Mononuclear cell (primary cell): Measurements from ENCODE around the gene CXCR5. TPM values are rescaled to one million over a fixed set of nuclear protein-coding genes. Genes with fewer than 3 reads are reported as not detected.
"Not testable (repeated sequence)": the region's sequence is repeated elsewhere in the genome, so short reads cannot be mapped to it uniquely, and the experiment has no call there.

Experiments used
- H3K27me3 ChIP-seq: 2 replicates; pipeline ENCODE4 v1.6.0; 2011; ENCODE audit warnings: low read length, control low read depth; ENCODE audit not compliant: insufficient read depth
- H3K4me1 ChIP-seq: 2 replicates; pipeline ENCODE4 v1.5.1; 2011; ENCODE audit warnings: mild to moderate bottlenecking, low read length, control low read depth; ENCODE audit not compliant: insufficient read depth
- H3K4me3 ChIP-seq: 2 replicates; pipeline ENCODE4 v1.5.1; 2011; ENCODE audit warnings: mild to moderate bottlenecking, low read length, moderate library complexity
- H3K9me3 ChIP-seq: 2 replicates; pipeline ENCODE4 v1.5.1; 2011; ENCODE audit warnings: low read depth, mild to moderate bottlenecking, control low read depth, low read length
- total RNA-seq: library from RNA; depleted of rRNA; stranded (reverse); fragments of >200 nt; gene quantifications from one replicate; pipeline ENCODE4 v1.2.3, GENCODE V29; 2012

CXCR5 gene
- total RNA-seq = 11.1 TPM

DNA sequence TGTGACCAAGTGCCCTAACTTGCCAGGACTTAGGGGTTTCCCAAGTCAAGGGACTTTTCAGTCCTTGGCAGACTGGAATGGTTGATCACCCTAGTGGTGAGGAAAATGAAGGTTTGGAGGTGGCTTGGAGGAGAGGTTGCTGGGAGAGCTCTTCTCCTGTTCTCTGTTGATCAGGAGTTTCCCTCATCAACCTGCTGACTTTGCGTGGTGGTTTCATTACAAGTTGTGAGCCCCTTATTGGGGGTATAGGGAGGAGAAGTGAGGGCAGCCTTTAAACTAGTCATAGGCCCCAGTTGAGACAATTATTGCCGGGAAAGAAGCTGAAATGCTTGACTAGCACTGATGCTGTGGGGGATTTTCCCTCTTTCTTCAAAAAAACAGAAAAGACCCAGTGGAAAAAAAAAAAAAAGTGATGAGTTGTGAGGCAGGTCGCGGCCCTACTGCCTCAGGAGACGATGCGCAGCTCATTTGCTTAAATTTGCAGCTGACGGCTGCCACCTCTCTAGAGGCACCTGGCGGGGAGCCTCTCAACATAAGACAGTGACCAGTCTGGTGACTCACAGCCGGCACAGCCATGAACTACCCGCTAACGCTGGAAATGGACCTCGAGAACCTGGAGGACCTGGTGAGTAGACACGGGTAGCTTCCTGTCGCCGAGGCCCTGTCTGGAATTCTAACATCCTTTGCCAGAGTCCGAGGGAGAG, at the start of gene CXCR5:
TSS of gene CXCR5 (plus strand) at position 525 of the 704 bp plus-strand sequence. CDS start at position 575, 50 bp downstream.
- no peaks in the 10 kb centered on the region for H3K9me3 ChIP-seq
- H3K4me3 ChIP-seq = peak within 1 kb of the TSS; percentile 56
- no peaks in the 10 kb centered on the region for H3K27me3 ChIP-seq
- peaks cover 52% of the 10 kb centered on the region for H3K4me1 ChIP-seq

- Histone ChIP-seq H3K9me3 (no peaks in the 10 kb centered on the region), H3K27me3 (no peaks in the 10 kb centered on the region), H3K4me1 (peaks cover 15% of the 10 kb centered on the region), H3K4me3 (no peak overlapping the region)
Observed at GRCh38 chr11:118834427-118835028, 49.2 kb upstream of the CXCR5 start.

GRCh38 chr11:118837868-118838267, 45.8 kb upstream of the CXCR5 start:
- no peak overlapping the region for H3K4me3 ChIP-seq
- no peaks in the 10 kb centered on the region for H3K9me3 ChIP-seq
- H3K27me3 ChIP-seq = no peaks in the 10 kb centered on the region
- H3K4me1 ChIP-seq = peaks cover 19% of the 10 kb centered on the region

GRCh38 chr11:118838905-118839553, 44.7 kb upstream of the CXCR5 start:
- Histone ChIP-seq H3K9me3 (no peaks in the 10 kb centered on the region), H3K4me3 (no peak overlapping the region), H3K27me3 (no peaks in the 10 kb centered on the region), H3K4me1 (peaks cover 16% of the 10 kb centered on the region)

DNA sequence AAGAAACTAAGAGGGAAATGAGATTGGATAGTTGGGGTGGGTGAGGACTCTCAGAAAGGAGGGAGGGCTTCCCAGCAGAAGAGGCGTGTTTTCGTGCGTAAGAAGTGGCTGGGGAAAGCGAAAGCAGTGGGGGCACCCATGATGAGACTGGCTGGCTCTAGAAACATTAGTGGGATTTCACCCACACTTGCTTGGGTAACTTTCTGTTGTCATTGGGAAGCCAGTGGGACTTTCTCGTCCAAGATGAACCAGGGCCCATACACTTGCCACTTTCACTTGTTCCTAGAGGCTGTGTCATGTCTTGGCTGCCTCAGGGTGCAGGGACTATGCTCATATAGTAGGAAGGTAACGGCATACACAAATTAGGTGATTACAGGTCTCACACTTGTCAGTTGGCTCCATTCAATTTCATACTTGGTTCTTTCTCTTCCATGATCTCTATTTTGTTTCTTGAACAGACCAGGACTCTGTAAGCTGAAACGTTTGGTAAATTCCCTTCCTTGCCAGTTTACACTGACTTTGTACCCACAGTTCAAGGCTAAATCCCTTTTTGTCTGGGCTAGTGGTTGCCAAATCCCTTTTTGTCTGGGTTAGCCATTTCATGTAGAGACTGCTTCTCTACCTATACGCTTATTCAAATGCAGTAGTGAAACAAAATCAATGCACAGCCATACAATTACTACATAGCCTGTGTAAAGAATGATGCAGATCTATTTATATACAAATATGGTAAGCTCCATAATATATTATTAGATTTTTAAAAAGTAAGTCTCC, 42.0 kb upstream of the CXCR5 start:
- no peaks in the 10 kb centered on the region for H3K9me3 ChIP-seq
- no peaks in the 10 kb centered on the region for H3K27me3 ChIP-seq
- H3K4me1 ChIP-seq = peaks cover 12% of the 10 kb centered on the region
- no peak overlapping the region for H3K4me3 ChIP-seq

DNA sequence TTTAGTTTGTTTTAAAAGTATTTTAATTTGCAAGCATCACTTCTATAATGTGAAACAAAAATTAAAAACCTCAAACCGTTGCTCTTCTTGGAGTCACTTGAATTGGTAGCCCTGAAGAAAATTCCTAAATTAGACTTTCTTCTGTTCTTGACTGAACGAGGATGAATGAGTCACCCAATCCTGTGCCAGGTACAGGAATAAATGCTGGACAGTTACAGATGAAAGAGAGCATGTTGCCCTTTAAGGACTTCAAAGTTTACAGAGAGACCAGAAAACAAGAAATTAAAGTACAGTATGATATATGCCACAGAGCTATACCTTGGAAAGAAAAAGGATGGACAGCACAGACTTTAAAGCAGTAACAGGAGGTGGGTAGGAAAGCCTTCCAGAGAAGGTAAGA, 41.3 kb upstream of the CXCR5 start:
- peaks cover 12% of the 10 kb centered on the region for H3K4me1 ChIP-seq
- H3K27me3 ChIP-seq = no peaks in the 10 kb centered on the region
- H3K4me3 ChIP-seq = no peak overlapping the region
- no peaks in the 10 kb centered on the region for H3K9me3 ChIP-seq

- H3K27me3 ChIP-seq, H3K4me3 ChIP-seq, H3K9me3 ChIP-seq: not testable (repeated sequence)
- peaks cover 12% of the 10 kb centered on the region for H3K4me1 ChIP-seq
Observed at GRCh38 chr11:118842843-118843242, 40.8 kb upstream of the CXCR5 start.

DNA sequence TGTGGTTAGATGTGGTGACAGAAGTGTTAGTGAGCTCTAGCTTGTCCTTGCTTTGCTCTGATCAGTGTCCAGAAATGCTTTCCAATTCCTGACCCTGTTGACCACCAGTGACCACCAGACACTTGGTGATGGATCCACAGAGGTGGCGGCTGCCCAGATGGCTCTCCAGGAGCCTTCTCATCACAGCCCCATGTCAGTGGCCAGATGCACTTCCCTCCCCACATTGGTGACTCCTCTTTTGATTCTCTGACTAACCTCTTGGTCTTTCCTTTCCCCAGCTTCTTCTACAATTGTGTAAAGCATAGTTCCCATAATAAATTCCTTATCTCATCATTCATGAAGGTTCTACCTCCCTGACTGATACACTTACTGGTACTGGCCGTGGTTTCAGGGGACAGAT, 40.1 kb upstream of the CXCR5 start:
- peaks cover 12% of the 10 kb centered on the region for H3K4me1 ChIP-seq
- H3K27me3 ChIP-seq = no peaks in the 10 kb centered on the region
- no peaks in the 10 kb centered on the region for H3K9me3 ChIP-seq
- no peak overlapping the region for H3K4me3 ChIP-seq

- no peaks in the 10 kb centered on the region for H3K27me3 ChIP-seq
- no peak overlapping the region for H3K4me3 ChIP-seq
- peaks cover 4% of the 10 kb centered on the region for H3K4me1 ChIP-seq
- H3K9me3 ChIP-seq = no peaks in the 10 kb centered on the region
Observed at GRCh38 chr11:118845369-118845768, 38.3 kb upstream of the CXCR5 start.

- Histone ChIP-seq H3K4me1 (peaks cover under 1% of the 10 kb centered on the region), H3K4me3 (no peak overlapping the region), H3K9me3 (no peaks in the 10 kb centered on the region), H3K27me3 (no peaks in the 10 kb centered on the region)
Observed at GRCh38 chr11:118846181-118846935, 37.3 kb upstream of the CXCR5 start.

DNA sequence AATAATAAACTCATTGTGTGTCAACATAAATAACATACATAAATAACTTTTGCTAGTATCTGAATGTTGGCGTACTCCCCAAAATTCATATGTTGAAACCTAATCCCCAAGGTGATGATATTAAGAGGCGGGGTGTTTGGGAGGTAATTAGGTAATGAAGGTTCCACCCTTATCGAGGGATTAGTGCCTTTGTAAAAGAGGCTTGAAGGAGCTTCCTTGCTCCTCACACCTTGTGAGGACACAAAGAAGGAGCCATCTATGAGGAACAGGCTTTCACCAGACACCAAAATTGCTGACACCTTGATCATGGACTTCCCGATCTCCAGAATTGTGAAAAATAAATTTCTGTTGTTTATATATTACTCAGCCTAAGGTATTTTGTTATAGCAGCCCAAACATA, 33.9 kb upstream of the CXCR5 start:
- Histone ChIP-seq H3K27me3 (no peaks in the 10 kb centered on the region), H3K4me1 (peaks cover 7% of the 10 kb centered on the region), H3K4me3 (no peak overlapping the region), H3K9me3 (no peaks in the 10 kb centered on the region)

GRCh38 chr11:118851970-118852369, 31.7 kb upstream of the CXCR5 start:
- H3K9me3 ChIP-seq = no peaks in the 10 kb centered on the region
- no peaks in the 10 kb centered on the region for H3K27me3 ChIP-seq
- H3K4me3 ChIP-seq = no peak overlapping the region

GRCh38 chr11:118853678-118854077, 30.0 kb upstream of the CXCR5 start:
- H3K9me3 ChIP-seq = no peaks in the 10 kb centered on the region
- no peak overlapping the region for H3K4me3 ChIP-seq
- peaks cover 7% of the 10 kb centered on the region for H3K4me1 ChIP-seq
- H3K27me3 ChIP-seq = no peaks in the 10 kb centered on the region

More at GRCh38 chr11:118851970-118852369, 31.7 kb upstream of the CXCR5 start:
- H3K4me1 ChIP-seq = peaks cover 7% of the 10 kb centered on the region

DNA sequence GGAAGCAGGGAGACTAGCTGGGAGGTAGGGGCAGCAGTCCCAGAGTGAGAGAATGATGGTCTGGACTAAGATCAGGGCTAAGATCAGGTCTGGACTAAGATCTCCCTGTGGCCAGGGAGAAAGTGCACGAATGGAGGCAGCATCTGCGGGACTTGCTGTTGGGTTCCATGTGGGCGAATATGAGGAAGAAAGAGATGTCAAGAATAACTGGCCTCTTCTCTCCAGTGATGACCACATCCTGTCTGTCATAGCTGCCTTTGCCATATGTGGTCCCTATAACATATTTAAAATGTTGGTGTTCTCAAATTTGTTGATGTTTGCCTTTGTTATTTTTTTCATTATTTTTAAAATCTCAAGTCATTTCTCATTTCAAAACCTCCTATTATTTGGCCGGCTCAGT, 27.4 kb upstream of the CXCR5 start:
- Histone ChIP-seq H3K9me3 (no peaks in the 10 kb centered on the region), H3K27me3 (no peaks in the 10 kb centered on the region), H3K4me3 (no peak overlapping the region), H3K4me1 (peaks cover 14% of the 10 kb centered on the region)
